ENCODE results near the gene SCFD2.
"Not testable (repeated sequence)": the region's sequence is repeated elsewhere in the genome, so short reads cannot be mapped to it uniquely, and the experiment has no call there.

SCFD2 gene

GRCh38 chr4:53365486-53366300, at the start of gene SCFD2:
Gene SCFD2, minus strand, starts transcription at chr4:53366061.
- TF ChIP-seq CTCF (IDR thresholded peaks at IDR 0.05; ENCODE audit: extremely low read depth, missing control alignments): no peak
- peak; percentile 94 for DNase-seq (ENCODE audit: low spot score)

- not testable (repeated sequence) for DNase-seq (ENCODE audit: low spot score)
Measured at GRCh38 chr4:53409479-53409878, 43.6 kb upstream of the SCFD2 start.

- DNase-seq (ENCODE audit: low spot score): no peak
- TF ChIP-seq CTCF (IDR thresholded peaks at IDR 0.05; ENCODE audit: extremely low read depth, missing control alignments): no peak
Measured at GRCh38 chr4:53380221-53380620, 14.4 kb upstream of the SCFD2 start.

- TF ChIP-seq CTCF (IDR thresholded peaks at IDR 0.05; ENCODE audit: extremely low read depth, missing control alignments): no peak
Measured at GRCh38 chr4:53378171-53378482, 12.3 kb upstream of the SCFD2 start.

GRCh38 chr4:53377319-53378170, 11.7 kb upstream of the SCFD2 start, which contains the start of gene FIP1L1:
Gene FIP1L1, plus strand, starts transcription at chr4:53377641. Its CDS starts 198 bp downstream, at chr4:53377839.
- no peak for TF ChIP-seq CTCF (IDR thresholded peaks at IDR 0.05; ENCODE audit: extremely low read depth, missing control alignments)

More at GRCh38 chr4:53378171-53378482, 12.3 kb upstream of the SCFD2 start:
- no peak for DNase-seq (ENCODE audit: low spot score)

GRCh38 chr4:53376900-53377299, 11.0 kb upstream of the SCFD2 start:
- no peak for TF ChIP-seq CTCF (IDR thresholded peaks at IDR 0.05; ENCODE audit: extremely low read depth, missing control alignments)
- DNase-seq (ENCODE audit: low spot score): no peak

More at GRCh38 chr4:53377319-53378170, 11.7 kb upstream of the SCFD2 start, which contains the start of gene FIP1L1:
- DNase-seq (ENCODE audit: low spot score): peak; percentile 97

GRCh38 chr4:53374777-53375258, 9.0 kb upstream of the SCFD2 start:
- TF ChIP-seq CTCF (IDR thresholded peaks at IDR 0.05; ENCODE audit: extremely low read depth, missing control alignments): no peak
- DNase-seq (ENCODE audit: low spot score): no peak
